GM18502 (cell line): ENCODE data around the gene MLLT3.
A peak's percentile ranks its signal among the peaks of the same experiment; 100 is the strongest.

Experiments used
- ATAC-seq: cut with Tn5 transposase; IDR thresholded peaks from one replicate; pipeline ENCODE4 v1.9.1; 2021; ENCODE audit warnings: mild to moderate bottlenecking; ENCODE audit not compliant: unreplicated experiment, poor library complexity

MLLT3 gene

DNA sequence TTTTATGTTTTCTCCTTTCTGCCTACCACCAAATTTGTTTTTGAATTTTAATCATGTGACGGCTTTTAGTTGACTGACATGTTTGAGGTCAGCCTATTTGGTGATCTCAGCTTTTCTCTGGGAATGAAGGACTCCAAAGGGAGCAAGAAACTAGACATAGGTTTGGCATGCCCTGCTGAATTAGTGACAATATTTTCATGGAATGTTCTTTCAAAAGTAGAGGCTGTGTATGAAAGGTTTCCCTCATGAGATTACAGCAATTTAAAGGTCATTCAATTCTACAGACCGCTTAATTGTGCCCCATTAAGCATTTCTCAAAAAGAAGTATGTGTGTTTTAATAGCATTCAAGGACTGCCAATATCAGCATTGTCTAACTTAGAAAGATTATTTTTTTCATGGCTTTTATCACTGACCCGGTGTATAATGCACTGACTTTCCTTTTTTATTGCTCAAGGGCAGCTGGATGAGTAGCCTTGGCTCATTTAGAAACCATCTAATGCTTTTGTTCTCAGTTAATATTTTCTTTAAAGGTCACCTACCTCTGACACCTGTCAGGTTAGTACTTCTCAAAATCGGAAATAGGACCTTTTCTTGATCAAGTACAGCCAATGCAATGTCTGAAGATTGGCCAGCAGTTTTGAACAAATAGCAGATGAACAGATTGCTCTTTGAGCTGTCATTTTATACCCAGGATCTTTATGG is 8.1 kb upstream of the MLLT3 start:
- ATAC-seq, result no peak

DNA sequence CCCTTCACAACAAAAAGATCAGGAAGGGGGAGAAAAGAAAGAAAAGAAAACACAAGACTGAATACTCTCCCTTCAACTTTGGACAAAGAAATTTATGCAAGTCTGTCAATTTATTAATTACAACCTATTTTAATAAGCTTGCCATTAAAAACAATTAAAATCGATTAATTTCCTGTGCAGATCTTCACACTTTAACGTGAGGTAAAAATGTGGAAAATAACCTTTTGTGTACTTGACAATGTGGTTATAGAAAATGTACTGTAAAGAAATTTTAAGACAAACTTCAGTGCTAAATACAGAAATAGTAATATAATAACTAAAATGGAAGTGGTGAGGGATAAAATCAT is 2.7 kb upstream of the MLLT3 start:
- no peak for ATAC-seq

DNA sequence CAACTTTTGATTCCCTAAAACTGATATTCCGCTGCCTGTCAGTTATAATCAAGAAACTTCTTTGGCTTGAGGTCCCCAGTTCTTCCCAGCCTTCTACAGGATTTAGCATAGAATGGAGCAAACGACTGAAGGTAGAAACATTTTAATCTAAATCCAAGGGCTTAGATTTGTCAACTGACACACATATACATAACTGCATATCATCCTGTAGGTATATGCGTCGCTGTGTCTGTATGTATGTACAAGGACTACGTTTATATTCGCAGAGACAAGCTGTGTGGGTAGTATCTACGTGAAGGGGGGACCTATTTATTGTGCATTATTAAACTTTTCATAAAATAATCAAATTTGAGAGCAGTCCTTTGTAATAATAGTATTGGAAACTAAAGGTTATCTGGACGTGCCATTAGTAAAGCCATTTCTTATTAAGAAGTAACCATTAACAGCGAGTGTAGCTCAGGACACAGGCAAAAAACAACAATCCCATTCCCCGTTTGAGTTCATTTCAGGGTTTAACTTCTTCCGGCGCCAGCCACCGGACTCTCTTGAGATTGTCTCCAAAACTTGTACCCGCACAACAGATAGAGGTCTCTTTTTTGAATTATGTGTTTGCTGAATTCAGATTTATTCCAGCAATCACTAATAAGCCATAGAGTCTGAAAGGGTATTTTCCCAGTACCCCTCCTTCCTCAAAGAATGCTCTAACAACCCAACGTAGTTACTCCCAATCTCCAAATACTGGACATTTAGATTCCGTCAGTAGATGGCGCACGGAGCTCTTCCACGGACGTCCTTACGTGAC is 2.1 kb upstream of the MLLT3 start:
- no peak for ATAC-seq

DNA sequence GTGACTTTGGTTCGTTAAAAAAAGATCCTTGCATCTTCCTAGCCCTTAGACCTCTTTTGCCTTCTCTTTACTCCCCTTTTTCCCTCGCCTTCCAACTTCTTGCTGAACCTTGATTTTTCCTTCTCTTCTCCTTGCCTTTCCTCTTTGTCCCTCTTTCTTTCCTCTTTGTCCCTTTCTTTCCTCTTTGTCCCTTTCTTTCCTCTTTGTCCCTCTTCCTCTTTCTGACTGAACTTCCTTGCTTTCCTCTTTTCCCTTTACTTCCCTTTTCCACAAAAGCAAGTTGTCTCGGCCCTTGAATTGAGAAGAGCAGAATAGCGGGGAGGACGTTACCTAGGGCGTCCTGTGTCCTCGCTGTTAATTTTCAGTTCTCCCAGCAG is 1.4 kb upstream of the MLLT3 start:
- ATAC-seq, result no peak

DNA sequence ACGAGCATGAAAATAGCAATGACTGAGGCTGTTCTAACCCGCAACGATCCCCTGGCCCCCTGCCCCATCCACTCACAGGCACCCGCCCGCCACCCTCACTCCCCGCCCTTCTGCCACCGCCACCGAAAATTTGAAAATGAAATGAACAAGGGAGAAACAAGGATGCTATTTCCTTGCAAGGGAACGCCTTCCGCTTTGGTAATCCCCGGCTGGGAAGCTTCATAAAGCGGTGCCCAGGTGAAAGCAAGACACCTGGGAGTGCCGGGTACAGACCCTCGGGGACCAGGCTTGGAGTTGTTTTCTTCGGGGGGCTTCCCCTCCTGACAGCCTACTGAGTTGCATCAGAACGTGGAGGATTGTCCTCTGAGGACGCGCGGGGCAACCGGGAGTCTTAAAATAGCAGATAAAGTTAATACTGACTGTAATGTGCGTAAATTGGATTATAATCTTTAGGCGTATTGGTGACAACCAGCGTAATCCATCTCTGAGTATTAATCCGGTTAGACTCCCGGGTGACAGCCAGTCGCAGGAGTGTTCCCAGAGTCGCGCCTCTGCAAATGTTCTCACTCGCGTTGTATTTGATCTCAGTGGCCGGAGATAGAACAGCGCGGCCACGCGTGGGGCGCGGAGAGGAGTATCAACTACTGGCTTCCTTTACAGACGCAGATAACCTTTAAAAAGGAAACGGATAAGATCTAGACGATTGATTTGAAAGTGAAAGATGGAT is 885 bp upstream of the MLLT3 start:
- ATAC-seq, result peak; percentile 21

DNA sequence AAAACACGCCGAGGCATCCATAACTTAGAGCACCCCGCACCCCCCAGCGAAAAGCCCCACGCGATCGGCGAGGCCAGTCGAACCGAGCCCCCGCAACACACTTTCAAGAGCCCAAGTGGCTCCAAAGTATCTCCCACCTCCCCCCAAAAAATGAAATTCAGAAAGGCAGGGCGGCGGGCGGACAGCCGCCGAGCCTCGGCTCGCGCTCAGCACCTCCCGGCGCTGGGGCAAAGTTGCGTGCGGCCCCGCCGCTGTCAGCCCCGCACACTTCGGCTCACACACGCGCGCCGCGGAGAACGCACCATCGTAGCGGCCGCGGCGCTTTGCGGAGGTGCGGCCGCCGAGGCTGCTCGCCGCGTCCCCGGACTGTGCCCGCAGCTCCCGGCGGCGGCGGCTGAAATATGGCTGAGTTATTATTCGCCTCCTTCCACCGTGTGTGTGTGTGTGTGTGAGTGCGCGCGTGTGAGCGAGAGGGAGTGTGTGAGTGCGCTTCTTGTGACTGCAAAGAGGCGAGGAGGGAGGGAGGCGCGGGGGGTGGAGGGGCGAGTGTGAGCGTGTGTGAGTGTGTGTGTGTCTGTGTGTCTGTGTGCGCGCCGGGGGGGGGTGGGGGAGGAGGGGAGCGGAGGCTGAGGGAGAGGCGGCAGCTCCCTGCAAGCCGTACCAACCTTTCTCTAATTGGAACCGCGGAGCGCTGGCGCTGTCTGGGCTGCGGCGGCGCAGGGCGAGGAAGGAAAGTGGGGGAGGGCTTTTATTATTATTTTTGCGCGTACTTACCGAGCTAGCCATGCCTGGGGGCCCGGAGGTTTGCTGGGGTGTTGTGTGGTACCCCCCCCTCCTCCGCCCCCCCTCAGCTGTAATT is 599 bp downstream of the MLLT3 start:
- peak; percentile 17 for ATAC-seq

DNA sequence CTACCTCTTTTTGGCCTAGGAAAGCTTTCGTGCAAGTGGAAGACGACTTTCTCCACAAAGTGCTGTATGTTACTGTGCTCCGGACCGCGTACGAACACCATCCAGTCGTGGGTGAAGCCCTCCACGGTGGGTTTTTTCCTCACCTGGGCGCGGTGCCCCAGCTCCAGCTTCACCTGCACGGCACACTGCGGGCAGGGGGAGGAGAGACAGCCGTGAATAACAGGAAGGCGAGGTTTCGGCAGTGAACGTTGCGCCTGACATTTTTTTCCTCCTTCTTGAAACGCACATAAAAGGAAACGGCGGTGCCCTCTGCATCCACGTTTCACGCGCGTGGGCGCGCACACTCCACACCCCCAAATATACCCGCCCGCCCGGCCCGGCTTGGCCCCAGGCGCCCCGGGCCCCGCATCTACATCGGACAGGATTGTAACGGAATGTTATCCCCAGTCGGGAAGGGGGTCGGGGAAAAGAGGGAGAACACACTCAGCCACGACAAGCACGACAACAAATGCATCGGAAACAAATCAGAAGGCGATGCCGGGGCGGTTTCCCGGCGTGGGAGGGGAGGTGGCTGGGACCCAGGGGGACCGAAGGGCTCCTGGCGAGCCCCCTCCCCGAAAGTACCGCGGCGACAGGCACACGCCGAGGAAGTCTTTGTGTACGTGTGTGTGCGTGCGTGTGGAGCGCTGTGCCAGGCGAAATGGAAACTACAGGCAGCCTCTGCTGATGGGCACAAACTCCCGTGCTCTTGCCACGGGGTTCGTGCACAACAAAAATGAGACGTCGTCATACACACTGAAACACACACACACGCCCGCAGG is 1.4 kb downstream of the MLLT3 start:
- no peak for ATAC-seq

DNA sequence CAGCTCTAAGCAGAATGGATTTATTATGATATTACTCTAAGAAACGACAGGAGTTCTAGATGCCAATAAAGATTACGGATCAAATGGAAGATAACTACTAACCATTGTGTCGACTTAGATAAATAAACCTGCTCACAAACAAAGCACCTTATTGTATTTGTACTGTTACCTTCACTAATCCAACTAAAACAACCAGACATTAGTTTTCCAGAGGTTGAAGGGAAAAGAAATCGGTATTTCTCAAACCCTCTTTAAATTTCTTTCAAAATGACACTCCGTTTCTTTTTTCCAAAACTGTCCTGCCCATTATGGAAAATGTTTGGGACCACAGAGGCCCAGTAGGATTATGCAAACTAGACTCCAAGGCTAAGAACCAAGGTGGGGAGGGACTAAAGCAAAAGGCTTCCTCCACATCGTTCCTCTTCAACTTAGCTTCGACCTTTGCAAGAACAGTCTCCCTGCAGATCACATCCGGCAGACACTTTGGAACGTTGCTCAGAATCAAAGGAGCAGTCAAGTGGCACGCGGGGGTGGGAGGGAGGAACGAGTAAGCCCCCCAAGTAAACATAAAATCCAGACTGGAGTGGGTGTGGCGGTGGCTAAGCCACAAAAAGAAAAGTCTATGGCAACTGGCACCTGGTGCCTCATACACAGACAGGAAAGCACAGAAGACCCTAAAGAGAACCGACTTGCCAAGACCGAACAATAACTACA is 2.7 kb downstream of the MLLT3 start:
- no peak for ATAC-seq

DNA sequence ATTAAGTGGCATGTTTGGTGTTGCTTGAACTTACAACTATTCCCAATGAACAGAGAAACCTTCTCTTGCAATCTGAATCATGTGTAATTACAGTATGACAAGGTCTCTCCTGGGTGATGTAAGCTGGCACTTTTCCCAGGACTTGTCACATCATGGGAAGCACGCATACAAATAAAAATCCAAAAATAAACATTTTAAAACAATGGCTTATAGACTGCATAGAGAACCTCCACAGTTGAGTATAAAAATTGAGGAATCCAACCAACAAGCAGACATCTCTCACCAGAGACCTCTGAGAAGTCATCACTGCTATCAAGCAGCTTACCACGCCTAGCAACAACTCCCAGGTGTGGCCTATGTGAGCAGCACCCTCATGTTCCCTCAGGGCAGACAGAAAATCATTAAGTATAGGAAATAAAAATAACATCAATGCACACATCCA is 3.9 kb downstream of the MLLT3 start:
- ATAC-seq, result no peak

DNA sequence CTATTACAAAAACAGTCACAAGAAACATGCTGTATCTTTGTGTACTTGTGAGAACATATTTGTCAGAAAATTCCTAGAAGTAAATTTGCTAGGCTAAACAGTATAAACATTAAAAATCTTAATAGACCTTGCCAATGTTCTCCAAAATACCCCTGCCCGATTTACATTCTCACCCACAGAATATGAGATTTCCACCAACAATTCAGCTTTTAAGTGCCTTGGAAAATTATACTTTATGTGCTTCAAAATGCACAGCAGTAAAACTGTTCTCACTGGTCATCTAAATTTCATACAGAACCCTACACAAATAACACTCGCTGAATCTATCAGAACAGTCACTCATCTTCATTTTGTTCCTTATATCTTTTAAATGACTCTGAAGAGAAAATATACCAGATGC is 5.5 kb downstream of the MLLT3 start:
- no peak for ATAC-seq

DNA sequence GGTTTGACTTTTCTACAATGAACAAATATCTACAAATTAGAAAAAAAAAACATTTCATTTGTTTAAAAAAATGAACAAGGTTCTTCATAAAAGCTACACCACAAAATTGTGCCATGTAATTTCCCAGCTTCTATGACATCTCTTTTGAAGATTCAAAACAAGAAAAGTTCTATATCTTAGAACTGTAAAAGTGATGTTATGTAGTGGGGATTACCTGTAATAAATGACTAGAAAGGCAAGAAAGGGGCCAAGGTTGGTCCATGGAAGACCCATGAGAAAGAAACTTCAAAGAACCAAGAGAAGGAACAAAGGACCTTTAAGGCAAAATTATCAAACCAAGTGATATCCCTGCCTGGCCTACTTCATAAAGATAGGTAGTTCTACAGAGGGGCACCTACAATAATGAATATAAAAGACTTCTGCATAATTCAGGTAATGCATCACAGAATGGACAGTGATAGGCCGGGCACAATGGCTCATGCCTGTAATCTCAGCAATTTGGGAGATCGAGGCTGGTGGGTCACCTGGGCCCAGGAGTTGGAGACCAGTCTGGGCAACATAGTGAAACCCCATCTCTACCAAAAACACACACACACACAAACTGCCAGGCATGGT is 7.6 kb downstream of the MLLT3 start:
- no peak for ATAC-seq

DNA sequence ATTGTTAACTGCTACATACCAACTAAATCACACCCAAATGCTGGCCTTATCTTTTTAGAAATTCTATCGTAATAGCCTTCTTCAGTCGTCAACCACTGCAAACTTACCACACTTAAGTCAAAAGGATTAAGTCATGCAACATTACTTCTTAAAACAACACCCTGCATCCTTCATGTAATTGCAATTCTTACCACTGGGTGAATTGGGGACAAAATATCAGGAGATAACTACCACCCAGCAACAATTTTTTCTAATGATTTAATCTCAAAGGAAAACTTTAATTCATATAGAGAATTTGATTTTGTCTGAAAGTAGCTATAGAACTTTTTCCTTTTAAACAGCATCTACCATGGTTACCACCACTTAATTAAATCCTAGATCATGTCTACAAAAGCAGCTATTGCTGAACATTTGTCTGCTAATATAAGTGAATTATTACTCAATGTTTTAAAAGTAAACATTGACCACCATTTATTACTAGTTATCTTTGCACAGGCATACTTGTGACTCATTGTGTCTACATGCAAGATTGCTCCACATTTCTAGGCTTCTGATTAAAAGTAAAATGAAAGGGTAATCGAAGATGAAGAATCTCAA is 10.5 kb downstream of the MLLT3 start:
- no peak for ATAC-seq

DNA sequence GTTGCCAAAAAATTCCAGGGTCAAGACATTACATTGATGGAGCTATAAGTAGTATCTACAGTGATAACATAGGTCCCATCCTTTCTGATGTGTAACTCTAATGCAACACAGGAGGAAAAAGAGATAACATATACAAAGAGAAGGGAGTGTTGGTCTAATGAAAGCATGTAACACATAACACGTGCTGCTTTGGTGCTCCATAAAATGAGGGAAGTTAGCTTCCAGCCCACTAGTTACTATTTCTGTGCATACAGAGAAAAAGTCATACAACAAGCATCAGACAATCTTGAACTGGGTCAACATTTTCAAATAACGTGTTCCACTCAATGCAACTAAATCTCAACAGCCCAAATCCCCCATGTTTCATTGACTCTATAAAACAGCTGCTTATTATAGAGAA is 11.7 kb downstream of the MLLT3 start:
- ATAC-seq, result no peak

DNA sequence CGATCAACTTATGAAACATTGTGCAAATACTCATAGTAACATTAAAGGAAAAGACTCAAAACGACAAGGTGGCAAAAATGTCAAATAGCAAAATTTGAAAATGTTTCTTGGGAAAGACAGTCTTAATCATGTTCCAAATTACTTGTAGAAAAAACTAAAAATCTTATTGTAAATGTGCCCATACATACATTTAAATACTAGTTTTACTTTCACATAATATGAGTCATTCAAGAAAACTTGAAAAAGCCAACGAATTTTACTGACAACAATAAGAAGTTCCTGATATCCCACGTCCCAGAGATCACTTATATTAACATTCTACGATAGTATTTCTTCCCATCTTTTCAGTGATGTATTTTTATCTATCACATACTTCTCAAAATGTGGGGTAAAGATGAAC is 13.7 kb downstream of the MLLT3 start:
- no peak for ATAC-seq

DNA sequence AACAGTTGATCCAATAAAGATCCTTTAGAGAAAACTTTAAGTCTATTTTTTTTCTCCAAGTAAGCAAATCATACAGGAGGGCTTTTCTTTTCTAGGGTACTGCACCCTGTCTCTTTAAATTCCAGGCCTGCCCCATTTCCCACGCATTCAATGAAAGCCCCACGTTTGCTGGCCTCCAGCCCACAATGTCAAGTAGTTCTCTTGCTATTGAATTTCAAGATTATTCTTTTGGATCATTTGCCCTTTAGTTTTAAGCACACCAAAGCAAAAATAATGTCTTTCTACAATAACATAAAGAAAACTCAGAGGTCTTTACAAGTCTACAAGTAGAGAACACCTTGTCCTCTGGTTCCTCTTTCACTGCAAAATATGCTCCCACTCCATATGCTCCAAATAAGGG is 15.6 kb downstream of the MLLT3 start:
- no peak for ATAC-seq

DNA sequence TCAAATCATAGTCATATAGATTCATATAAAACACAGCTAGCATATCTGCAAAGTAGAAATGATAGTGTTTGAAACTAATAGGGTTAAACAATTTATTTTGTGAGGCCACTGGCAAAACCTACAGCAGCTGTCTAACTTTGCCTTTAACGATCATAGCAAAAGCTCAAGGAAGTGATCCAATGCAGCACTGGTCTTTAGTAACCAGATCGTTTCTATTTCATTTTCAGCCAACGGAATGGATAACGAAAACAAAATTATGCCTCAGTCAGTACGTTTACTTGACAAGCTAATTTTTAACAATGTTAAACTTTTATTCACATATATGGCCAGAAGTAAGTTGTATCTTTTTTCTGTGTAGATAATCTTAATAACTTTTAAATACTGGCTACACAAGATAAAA is 17.7 kb downstream of the MLLT3 start:
- peak; percentile 80 for ATAC-seq

DNA sequence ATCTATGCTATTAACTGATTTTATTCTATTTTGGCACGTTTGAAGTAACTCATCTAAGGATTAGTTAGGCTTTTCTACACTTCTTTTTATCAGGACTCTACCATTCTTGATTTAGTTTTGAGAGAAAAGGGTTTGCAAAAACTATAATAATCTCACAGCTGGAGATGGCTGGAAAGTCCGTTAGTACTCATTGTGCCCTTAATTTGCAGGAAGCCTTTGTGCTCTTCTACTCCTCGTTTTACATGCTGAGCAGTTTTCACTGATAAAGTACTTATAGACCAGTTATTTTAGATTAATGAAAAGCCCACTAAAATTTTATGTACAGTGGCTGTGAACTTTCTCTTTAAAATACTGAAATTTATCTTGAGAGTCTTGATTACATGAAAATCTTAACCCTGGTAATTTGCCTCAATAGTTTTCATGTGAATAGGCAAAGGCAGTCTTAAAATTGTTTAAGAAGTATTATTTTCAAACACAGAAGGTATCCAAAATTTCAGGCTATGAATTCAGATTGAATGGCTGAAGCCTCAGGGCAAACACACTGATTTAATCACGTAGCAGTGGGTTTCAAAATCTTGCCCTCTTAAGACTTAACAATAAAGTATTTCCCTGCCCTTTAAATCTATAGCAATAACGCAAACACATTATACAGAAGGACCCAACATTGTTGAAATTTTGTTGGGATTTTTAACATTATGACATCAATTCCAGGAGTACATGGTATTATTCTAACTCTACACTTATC is 18.6 kb downstream of the MLLT3 start:
- no peak for ATAC-seq

DNA sequence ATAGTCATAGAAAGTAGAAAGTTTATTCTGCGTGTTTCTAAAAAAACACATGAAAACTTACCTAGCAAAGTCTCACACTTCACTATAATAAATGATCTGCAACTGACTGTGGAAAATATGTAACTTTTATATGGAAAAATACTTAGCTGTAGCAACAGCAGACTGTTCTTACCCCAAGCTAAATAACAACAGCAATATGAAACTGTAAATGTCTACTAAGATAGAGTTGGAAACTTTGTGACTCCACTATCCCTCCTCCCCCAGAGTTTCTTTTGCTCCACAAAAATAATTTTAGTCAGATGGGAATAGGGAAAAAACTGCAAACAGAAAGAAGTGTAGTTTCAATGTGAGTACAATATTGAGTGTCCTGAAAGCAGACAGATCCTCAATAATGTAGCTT is 21.0 kb downstream of the MLLT3 start:
- no peak for ATAC-seq
